ENCODE measurements around the gene PSMD1. TPM values are rescaled to one million over a fixed set of nuclear protein-coding genes. Genes with fewer than 3 reads are reported as not detected.

PSMD1 gene
- total RNA-seq, 1 donor from 2014 or later = 97.4 TPM

DNA sequence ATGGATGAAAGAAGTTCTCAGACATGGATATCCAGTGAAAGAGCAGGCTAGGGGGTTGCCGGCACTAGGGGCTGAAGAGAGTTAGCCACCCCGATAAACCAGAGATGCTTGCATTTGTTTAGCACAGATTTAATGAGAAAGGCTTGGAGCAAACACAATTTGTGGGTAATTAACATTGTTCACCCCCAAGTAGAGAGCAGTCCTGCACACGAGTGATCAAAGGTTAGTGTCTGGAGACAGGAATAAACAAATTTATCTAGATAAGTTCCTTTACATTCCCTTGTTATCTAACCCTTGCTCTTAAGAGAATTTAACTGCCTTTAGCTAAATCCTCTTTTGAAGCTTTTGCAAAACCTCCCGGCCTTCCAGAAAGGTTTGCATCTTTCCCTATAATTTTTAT lies 44.3 kb downstream of the PSMD1 start:
- H3K4me1 ChIP-seq = no peaks in the 10 kb centered on the region
- H3K36me3 ChIP-seq = peaks cover 15 to 45% of the 10 kb centered on the region in 2 donors
- no peak overlapping the region for H3K4me3 ChIP-seq
- DNase-seq (ENCODE audit: low spot score in 2 of 2) = no peak
- peaks cover 10 to 15% of the 10 kb centered on the region in 2 donors for H3K9me3 ChIP-seq
- no peaks in the 10 kb centered on the region for H3K27me3 ChIP-seq
- intact Hi-C loops (cut with DNase I) = loop anchor here (5.0 kb wide), 1 partner anchor 126 kb away; no protein-coding TSS in a partner anchor
- H3K27ac ChIP-seq = no peak overlapping the region
- TF ChIP-seq, protein P1, sequence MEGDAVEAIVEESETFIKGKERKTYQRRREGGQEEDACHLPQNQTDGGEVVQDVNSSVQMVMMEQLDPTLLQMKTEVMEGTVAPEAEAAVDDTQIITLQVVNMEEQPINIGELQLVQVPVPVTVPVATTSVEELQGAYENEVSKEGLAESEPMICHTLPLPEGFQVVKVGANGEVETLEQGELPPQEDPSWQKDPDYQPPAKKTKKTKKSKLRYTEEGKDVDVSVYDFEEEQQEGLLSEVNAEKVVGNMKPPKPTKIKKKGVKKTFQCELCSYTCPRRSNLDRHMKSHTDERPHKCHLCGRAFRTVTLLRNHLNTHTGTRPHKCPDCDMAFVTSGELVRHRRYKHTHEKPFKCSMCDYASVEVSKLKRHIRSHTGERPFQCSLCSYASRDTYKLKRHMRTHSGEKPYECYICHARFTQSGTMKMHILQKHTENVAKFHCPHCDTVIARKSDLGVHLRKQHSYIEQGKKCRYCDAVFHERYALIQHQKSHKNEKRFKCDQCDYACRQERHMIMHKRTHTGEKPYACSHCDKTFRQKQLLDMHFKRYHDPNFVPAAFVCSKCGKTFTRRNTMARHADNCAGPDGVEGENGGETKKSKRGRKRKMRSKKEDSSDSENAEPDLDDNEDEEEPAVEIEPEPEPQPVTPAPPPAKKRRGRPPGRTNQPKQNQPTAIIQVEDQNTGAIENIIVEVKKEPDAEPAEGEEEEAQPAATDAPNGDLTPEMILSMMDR (IDR thresholded peaks at IDR 0.05) = no peak

DNA sequence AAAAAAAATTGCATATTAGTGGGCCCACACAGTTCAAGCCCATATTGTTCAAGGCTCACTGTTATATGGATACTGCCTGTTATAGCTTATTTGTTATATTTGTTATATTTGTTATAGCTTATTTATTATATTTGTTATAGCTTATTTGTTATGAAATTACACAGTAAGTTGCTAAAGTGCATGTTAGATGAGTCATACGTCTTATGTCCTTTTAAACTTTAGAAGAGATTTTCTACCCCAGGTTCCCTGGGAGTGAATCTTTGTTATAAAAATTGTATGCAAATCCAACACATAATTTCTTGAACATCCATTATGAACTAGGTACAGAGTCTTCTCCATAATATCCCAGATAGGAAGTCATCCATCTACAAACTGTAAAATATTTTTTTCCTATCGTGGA lies 46.1 kb downstream of the PSMD1 start:
- peaks cover 10 to 15% of the 10 kb centered on the region in 2 donors for H3K9me3 ChIP-seq
- intact Hi-C loops (cut with DNase I) = loop anchor here (5.0 kb wide), 1 partner anchor 125 kb away; no protein-coding TSS in a partner anchor
- H3K4me1 ChIP-seq = no peaks in the 10 kb centered on the region
- H3K4me3 ChIP-seq = no peak overlapping the region
- TF ChIP-seq, protein P1 (IDR thresholded peaks at IDR 0.05) = no peak
- H3K27ac ChIP-seq = peak overlapping the region; percentile 31 to 50
- peaks cover 12 to 33% of the 10 kb centered on the region in 2 donors for H3K36me3 ChIP-seq
- no peak for DNase-seq (ENCODE audit: low spot score in 2 of 2)
- no peaks in the 10 kb centered on the region for H3K27me3 ChIP-seq

DNA sequence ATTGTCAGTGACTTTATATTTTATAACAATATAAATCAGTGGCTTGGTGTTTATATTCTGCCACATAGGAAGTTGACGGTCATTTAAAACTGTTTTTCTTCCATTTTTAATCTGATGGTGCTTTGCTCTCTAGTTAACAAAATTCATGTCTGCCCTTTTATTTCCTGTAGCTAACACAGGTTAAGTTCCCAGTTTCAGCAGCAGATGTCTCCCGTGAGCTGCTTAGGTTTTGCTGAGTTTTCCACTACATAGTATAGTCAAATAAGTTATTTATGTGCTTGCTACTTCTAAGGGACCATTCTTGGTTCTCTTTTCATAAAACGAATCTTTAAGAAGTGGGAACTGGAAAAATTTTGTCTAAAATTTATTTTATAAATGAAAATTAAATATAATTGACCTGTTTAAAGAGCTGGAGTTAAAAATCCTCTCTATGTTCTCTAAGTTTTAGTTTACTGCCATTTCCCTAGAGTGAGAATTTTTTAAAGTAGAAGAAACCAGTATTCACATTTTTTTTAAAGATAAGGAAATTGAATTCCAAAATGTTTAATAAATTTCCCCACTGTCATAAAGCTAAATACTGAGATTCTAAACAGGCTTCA lies 47.5 kb downstream of the PSMD1 start:
- Histone ChIP-seq H3K27ac (peak overlapping the region; percentile 31 to 50), H3K4me3 (no peak overlapping the region), H3K27me3 (no peaks in the 10 kb centered on the region), H3K9me3 (peaks cover 10% of the 10 kb centered on the region in 2 donors), H3K36me3 (peaks cover 12 to 26% of the 10 kb centered on the region in 2 donors), H3K4me1 (no peaks in the 10 kb centered on the region)
- intact Hi-C loops (cut with DNase I) = loop anchor here (1.0 to 5.0 kb wide), 3 partner anchors 88 to 349 kb away; no protein-coding TSS in a partner anchor
- TF ChIP-seq, protein P1 (IDR thresholded peaks at IDR 0.05) = peak; percentile 81 to 88 (median 83)
- peak in 1 of 2 donors; percentile 81 for DNase-seq (ENCODE audit: low spot score in 2 of 2)

DNA sequence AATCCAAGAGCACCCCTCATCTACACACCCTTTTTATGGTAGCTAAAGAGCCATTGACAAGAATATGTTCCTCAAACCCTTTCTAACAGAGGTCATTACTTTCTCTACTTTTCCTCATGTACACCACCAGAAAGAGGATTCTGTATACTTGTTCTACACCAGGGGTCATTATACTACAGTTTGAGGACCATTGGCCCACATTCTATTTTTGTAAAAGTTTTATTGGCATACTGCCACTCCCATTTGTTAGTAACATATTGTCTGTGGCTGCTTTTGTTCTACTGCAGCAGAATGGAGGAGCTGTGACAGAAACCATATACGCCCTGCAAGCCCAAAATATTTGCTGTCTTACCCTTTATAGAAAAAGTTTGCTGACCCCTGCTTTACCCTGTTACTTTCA lies 53.9 kb downstream of the PSMD1 start:
- no peak for DNase-seq (ENCODE audit: low spot score in 2 of 2)
- no peak overlapping the region for H3K4me3 ChIP-seq
- H3K9me3 ChIP-seq = no peaks in the 10 kb centered on the region
- H3K27ac ChIP-seq = no peak overlapping the region
- peaks cover 0 to 3% of the 10 kb centered on the region in 2 donors for H3K4me1 ChIP-seq
- H3K27me3 ChIP-seq = no peaks in the 10 kb centered on the region
- intact Hi-C loops (cut with DNase I) = no loop called here
- TF ChIP-seq, protein P1 (IDR thresholded peaks at IDR 0.05) = peak; percentile 12 to 51 (median 38)
- peaks cover 0 to 9% of the 10 kb centered on the region in 2 donors for H3K36me3 ChIP-seq

DNA sequence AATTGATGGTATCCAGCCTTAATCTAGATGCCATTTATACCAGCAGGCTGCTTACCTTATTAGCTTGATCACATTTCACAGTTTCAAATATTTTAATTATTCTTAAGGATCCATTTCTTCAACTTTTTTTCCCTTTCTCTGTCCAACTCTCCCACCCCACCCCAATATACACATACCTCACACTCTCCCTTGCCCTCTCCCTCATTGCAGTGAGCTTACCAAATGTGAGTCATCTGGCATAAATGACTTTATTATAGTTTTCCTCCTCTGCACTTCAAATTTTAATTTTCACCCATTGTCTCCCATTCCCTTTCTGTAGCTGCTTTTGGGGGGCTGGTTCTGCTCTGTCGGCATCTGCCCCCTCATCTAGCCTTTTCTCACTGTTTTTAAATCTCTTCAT lies 55.3 kb downstream of the PSMD1 start:
- DNase-seq (ENCODE audit: low spot score in 2 of 2) = no peak
- intact Hi-C loops (cut with DNase I) = no loop called here
- Histone ChIP-seq H3K27me3 (no peaks in the 10 kb centered on the region), H3K4me3 (no peak overlapping the region), H3K4me1 (peaks cover 0 to 3% of the 10 kb centered on the region in 2 donors), H3K27ac (no peak overlapping the region), H3K36me3 (peaks cover 0 to 9% of the 10 kb centered on the region in 2 donors), H3K9me3 (no peaks in the 10 kb centered on the region)
- TF ChIP-seq, protein P1 (IDR thresholded peaks at IDR 0.05) = no peak
